Right renal pelvis (tissue), 4 donors: Measurements from ENCODE around the gene TMEM143. TPM values are rescaled to one million over a fixed set of nuclear protein-coding genes. Genes with fewer than 3 reads are reported as not detected.
"Not testable (repeated sequence)": the region's sequence is repeated elsewhere in the genome, so short reads cannot be mapped to it uniquely, and the experiment has no call there.

Experiments
- DNase-seq, 4 donors: peaks; one replicate each; pipeline ENCODE4 v3.0.0-alpha.2; 2013; ENCODE audit warnings: low read depth in 4 of 4, low spot score in 3 of 4, missing footprints in 1 of 4
- polyA plus RNA-seq, 4 donors: library from polyadenylated mRNA; unstranded; fragments of 120-200 nt; gene quantifications; one replicate each; pipeline ENCODE4 v1.2.1, GENCODE V29; 2013; ENCODE audit not compliant: insufficient read length in 4 of 4

Gene TMEM143
- polyA plus RNA-seq, 4 donors = 8.9 to 14.1 (median 11.2) TPM

- DNase-seq = no peak
Measured at GRCh38 chr19:48332351-48332661, 31.4 kb downstream of the TMEM143 start.

- DNase-seq = peak in 1 of 4 donors; percentile 72
Measured at GRCh38 chr19:48330012-48330681, 33.6 kb downstream of the TMEM143 start.

DNA sequence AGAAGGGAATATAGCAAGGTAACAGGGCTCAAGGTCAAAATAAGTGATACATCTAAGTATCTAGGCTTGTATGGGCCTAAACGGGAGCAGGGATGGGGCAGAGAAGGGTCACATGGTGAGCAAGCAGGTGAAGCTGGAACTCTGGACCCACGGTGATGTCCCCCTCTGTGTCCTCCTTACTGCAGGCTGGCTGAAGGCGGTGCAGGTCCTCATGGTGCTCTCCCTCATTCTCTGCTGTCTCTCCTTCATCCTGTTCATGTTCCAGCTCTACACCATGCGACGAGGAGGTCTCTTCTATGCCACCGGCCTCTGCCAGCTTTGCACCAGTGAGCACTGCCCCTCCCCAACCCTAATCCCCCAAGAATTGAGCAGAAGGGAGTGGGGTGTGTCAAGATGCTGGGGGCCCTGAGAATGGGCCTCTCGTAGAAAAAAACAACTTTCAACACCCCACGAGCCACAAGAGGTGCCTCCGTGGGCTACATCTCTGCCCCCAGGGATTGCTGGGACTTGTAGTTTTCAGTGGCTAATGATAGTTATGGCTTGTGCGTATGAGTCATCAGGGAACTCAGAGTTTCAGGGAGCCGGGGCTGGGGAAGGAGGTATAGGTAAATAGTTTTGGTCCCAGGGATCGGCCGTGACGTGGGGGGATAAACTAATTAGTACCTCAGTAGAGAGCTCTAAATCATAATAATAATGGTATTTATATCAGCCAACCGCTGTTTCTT is 34.4 kb downstream of the TMEM143 start:
- no peak for DNase-seq

DNA sequence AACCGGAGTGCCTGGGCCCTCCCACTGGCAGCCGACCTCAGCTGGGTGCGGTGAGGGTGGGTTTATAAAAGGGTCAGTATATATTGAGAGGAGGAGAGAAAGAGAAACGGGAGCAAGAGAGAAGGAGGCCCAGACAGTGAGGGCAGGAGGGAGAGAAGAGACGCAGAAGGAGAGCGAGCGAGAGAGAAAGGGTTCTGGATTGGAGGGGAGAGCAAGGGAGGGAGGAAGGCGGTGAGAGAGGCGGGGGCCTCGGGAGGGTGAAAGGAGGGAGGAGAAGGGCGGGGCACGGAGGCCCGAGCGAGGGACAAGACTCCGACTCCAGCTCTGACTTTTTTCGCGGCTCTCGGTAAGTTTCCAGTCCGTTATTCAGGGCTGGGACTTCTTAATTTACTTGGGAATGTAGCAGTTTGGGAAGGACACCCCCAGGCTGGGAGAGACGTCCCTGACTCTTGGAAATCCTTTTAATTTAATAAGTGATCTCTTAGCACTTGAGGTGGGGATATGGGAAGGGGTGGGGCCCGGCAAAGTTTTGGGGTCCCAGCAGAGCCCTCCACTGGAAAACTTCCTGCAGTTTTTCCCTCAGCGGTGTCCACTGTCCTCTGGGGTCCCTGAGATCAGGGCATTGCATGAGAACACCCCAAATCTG is 38.4 kb downstream of the TMEM143 start, which contains the start of gene EMP3:
TSS of gene EMP3 (plus strand) at position 288 of the 646 bp plus-strand sequence. CDS start 1,293 bp downstream, outside the sequence.
- DNase-seq = no peak

DNA sequence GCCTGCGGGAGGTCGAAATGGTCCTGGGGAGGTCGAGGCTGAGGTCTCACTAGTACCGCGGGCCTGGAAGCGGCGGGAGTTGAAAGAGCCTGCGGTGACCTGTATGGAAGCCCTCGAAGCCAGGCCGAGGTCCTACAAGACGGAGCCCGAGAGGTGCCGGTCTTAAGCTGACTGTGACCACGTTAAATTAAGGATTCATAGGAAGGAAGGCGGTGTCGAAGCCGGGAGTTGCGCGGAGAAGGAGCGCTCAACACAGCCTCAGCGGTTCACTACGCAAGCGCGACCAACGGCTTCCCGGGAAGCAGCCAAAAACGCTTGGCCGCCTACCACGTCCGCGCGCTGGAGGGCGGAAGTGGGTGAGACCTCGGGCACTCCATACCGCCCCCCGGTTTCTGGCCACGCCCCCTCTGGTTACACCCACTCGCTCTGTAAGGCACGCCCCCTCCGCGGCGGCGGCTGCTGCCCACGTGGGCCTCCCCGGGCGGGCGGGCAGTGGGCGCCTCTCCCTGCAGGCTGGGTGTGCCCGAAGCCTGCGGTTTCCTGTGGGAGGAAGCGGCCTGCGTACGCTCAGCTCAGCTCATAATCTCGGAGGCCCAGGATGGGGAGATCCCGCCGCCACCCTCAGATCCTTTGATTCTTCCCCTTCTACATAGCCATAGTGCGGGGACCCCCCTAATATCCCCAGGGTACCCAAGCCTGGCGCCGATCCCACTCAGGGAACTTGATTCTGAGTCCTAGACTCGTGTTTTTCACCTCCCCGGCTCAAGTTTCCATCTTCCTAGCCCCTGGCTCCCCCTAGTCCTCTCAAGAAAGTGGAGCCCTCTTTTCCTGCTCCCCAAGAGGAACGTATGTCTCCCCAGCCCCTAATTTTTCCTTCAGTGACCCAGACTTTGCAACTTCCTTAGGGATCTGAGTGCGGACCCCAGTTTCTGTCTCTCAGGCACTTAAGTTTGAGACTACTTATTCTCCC is 41.8 kb downstream of the TMEM143 start:
- peak; percentile 91 to 96 (median 92) for DNase-seq

DNA sequence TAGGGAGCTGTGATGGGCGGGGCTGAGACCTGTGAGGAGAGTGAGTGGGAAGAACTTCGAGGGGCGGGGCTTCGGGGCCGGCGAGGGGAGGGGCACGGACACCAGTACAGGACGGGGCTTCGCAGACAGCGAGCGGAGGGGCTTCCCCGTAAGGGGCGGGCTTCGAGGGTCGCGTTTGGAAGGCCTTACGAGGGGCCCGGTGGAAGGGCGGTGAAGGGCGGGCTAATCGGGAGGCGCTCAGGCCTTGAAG is 42.4 kb downstream of the TMEM143 start:
- DNase-seq = peak in 3 of 4 donors; percentile 81 to 87 (median 86)

DNA sequence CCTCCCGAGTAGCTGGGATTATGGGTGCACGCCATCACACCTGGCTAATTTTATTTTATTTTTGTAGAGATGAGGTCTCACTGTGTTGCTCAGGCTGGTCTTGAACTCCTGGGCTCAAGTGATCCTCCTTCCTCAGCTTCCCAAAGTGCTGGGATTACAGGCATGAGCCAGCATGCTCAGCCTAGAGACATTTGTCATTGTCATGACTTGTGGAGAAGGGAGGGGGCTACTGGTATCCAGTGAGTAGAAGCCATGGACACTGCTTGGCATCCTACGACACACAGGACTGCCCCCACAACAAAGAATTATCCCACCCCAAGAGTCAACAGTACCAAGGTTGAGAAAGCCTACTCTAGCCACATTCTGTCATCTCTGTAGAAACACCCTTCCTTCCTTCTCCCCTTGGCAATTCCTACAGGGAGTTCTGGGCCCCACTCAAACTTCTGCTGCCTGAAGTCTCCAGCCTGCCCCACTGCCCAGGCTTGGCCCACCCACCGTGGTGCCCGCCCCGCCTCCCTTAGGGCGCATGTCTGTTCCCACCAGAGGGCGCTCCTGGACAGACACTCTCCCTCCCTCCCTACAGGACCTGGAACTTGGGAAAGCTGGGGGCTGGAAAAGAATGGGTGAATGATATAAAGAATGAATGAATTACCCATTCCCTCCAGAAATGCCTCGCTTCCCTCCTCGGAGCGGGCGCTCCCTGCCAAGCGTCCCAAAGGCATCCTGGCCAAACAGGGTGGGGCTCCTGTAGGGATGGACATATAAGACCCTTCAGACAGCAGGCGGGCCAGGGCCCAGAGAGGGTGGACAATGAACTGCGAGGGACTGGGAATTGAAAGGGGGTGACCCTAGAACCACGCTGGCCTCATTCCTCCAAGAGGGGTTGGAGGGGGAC is 43.8 kb downstream of the TMEM143 start:
- no peak for DNase-seq

DNA sequence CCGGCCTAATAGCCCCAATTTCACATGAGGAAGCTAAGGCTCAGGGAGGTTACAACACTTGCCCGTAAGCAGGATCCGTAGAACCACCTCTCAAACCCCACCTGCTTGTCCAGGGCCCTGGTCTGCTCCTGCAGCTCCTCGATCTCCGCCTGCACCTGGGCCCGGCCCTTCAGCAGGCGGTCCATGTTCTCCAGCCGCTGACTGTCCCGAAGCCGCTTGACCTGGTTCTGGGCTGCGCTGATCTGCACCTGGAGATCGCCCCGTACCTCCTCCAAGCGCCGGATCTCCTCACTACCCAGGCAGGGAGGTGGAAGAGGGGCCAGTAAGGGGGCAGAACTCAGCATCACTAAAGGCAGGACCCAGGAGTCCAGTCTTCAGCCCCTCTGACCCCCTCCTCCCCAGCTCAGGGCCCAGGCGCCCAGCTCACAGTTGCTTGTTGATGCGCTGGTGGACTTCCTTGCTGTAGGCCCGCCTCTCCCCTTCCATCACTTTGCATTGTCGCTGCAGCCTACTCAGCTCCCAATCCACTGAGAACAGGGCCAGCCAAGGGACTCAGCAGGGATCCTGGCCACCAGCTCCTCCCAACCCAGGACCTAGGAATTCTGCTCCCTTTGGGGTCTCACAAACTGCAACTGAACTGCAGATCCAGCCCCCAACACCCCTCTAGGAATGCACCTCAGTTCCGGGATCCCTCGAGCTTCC is 45.3 kb downstream of the TMEM143 start:
- no peak for DNase-seq

GRCh38 chr19:48317708-48317960 is 46.1 kb downstream of the TMEM143 start:
- not testable (repeated sequence) for DNase-seq

GRCh38 chr19:48315712-48316111 is 48.0 kb downstream of the TMEM143 start:
- DNase-seq = no peak

GRCh38 chr19:48311384-48311783 is 52.4 kb downstream of the TMEM143 start:
- no peak for DNase-seq

- DNase-seq = no peak
Measured at GRCh38 chr19:48310227-48310626, 53.5 kb downstream of the TMEM143 start.

DNA sequence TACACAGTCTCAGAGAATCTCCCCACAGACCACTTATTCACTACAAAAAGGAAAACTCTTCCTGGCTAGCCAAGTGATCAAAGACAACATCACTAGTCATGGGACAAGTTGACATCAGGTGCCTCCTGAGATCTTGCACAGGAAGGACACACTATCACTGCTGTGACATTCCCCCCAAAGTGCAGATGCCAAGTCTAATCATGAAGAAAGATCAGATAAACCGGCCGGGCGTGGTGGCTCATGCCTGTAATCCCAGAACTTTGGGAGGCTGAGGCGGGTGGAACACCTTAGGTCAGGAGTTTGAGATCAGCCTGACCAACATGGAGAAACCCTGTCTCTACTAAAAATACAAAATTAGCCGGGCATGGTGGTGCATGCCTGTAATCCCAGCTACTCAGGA is 54.0 kb downstream of the TMEM143 start:
- not testable (repeated sequence) for DNase-seq

GRCh38 chr19:48308631-48309586 is 54.8 kb downstream of the TMEM143 start:
- no peak for DNase-seq

DNA sequence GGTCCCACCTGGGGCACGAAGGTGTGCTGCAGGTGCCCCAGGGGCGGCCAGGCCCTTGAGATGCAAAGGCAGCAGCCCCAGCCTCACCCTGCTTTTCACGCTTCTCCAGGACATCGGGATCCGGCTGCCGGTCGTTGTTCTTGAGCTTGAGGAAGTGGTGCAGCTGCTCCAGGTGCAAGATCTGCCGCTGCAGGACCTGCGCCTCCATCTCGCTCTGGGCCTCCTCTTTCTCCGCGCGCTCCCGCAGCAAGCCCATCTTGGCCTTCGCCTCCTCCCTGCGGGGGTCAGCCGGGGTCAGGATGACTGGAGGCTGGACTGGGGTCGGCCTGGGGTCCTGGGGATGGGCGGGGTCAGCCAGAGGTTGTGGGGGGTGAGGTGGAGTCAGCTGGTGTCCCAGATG is 59.9 kb downstream of the TMEM143 start:
- no peak for DNase-seq

GRCh38 chr19:48303367-48303766 is 60.4 kb downstream of the TMEM143 start:
- no peak for DNase-seq

DNA sequence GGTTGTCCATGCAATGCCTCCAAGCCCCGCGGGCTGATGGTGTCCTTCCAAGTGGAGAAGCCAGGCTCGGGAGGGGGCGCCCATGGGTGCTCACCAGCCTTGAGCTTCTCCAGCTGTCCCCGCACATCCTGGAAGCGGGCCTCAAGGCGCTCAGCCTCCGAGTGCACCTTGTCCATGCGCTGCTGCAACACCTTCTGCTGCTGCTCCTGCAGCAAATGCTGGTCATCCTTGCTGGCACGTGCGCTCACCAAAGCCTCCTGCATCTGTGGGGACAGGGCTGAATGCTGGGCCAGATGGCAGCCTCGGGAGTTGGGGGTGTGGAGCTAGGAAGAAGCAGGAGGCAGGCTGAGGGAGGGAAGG is 61.2 kb downstream of the TMEM143 start:
- no peak for DNase-seq

DNA sequence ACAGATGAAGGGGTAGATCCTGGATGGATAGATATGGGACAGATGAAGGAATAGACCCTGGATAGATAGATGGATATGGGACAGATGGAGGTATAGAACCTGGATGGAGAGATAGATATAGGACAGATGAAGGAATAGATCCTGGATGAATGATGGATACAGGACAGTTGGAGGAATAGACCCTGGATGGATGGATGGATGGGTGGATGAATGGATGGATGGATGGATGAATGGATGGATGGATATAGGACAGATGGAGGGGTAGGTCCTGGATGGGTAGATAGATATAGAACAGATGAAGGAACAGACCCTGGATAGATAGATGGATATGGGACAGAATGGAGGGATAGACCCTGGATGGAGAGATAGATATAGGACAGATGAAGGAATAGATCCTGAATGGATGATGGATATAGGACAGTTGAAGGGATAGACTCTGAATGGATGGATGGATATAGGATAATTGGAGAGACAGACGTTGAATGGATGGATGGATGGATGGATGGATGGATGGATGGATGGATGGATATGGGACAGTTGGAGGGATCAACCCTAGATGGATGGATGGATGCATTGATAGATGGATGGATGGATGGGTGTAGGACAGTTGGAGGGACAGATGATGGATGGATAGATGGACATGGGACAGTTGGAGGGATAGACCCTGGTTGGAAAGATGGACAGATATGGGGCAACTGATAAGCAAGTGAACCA is 61.7 kb downstream of the TMEM143 start:
- no peak for DNase-seq
